Testis (tissue), 2 donors: Measurements from ENCODE around the gene KLHL40.

Experiments used
- CTCF ChIP-seq, 3 experiments: fragments of 450-650 bp in 2 of 3; fragments of 200-600 bp in 1 of 3; sonication (generic) in 1 of 3; IDR thresholded peaks; one replicate each; pipeline ENCODE4 v1.5.1; 2016 to 2019; ENCODE audit warnings: antibody characterized with exemption in 3 of 3, mild to moderate bottlenecking in 2 of 3, moderate library complexity in 1 of 3
- POLR2A ChIP-seq: fragments of 450-650 bp; IDR thresholded peaks from one replicate; pipeline ENCODE4 v1.6.1; 2017; ENCODE audit warnings: antibody characterized with exemption, mild to moderate bottlenecking, moderate library complexity

GRCh38 chr3:42702066-42702951, 17.0 kb downstream of the KLHL40 start, which contains the start of gene HHATL:
- TF ChIP-seq CTCF (IDR thresholded peaks at IDR 0.05) = no peak
- no peak for TF ChIP-seq POLR2A
